GM13977 (cell line): Measurements from ENCODE around the gene NTN1.

Source experiments
- DNase-seq: peaks from one replicate; pipeline ENCODE4 v3.0.0; 2012; ENCODE audit warnings: low spot score
- in situ Hi-C: fragments of 300-500 bp; cut with MboI; formaldehyde crosslinking; loops from one replicate; pipeline ENCODE4 v1.12.0; 2022; ENCODE audit warnings: low sequenced_read_pairs, low pct_unique_long_range_greater_than_20kb, mixed read lengths, inconsistent platforms; ENCODE audit not compliant: unreplicated experiment
- TF ChIP-seq, protein P1 (sequence below): IDR thresholded peaks from 2 replicates; pipeline ENCODE4 v1.5.1; 2012; ENCODE audit warnings: mild to moderate bottlenecking, control low read depth; ENCODE audit not compliant: insufficient read depth; ENCODE audit errors: extremely low read depth, missing control alignments

Gene NTN1

DNA sequence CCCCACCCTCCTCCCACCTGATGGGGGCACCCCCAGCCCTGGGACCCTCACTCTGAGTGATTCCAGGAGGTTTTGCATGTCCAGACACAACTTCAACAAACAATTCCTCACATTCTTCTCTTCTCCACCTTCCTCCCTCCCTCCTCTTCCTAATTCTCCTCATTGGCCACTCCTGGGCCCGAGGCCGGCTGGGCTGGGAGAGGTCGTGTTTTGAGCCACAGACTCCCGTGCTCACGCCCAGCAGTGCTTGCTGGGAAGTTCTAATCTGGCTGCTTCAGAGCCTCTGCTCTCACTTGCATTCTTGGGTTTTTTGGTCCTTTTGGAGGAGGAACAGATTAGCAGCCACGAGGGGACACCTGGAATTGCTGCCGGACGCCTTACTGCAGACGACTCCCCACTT, 157.0 kb downstream of the NTN1 start:
- DNase-seq, result no peak
- in situ Hi-C loops, result no loop called here

DNA sequence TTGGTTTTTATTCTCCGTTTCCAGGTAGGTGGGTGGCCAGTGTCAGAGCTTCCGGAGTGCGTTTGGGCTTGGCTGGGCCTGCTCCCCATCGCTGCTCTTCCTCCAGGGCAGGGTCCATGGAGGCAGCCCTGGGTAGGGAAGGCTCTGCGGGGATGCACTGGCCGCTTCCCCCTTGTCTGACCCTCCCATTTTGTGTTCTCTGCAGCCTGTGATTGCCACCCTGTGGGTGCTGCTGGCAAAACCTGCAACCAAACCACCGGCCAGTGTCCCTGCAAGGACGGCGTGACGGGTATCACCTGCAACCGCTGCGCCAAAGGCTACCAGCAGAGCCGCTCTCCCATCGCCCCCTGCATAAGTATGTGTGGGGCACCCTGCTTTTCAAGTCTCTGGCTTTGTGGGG, 158.3 kb downstream of the NTN1 start:
- TF ChIP-seq, protein P1, sequence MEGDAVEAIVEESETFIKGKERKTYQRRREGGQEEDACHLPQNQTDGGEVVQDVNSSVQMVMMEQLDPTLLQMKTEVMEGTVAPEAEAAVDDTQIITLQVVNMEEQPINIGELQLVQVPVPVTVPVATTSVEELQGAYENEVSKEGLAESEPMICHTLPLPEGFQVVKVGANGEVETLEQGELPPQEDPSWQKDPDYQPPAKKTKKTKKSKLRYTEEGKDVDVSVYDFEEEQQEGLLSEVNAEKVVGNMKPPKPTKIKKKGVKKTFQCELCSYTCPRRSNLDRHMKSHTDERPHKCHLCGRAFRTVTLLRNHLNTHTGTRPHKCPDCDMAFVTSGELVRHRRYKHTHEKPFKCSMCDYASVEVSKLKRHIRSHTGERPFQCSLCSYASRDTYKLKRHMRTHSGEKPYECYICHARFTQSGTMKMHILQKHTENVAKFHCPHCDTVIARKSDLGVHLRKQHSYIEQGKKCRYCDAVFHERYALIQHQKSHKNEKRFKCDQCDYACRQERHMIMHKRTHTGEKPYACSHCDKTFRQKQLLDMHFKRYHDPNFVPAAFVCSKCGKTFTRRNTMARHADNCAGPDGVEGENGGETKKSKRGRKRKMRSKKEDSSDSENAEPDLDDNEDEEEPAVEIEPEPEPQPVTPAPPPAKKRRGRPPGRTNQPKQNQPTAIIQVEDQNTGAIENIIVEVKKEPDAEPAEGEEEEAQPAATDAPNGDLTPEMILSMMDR, result no peak
- in situ Hi-C loops, result no loop called here
- no peak for DNase-seq

More for the DNA sequence above, 157.0 kb downstream of the NTN1 start:
- TF ChIP-seq, protein P1, result no peak

DNA sequence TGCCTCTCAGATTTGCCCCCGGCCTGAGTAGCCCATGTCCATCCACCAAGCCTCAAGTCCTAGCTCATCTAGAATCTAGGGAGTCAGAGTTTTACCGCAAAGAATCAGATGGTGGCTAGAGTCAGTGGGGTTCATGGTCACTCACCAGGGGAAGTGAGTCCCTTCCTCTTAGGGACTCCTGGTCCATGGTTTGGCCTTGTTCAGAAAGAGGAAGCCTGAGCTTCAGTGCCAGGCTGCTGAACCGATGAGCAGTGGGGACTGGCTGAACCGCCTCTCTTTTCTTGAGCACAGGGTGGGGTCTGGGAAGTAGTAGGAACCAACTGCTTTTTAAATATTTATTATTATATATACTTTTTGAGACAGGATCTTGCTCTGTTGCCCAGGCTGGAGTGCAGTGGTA, 160.3 kb downstream of the NTN1 start:
- in situ Hi-C loops, result no loop called here
- TF ChIP-seq, protein P1, result no peak
- no peak for DNase-seq

DNA sequence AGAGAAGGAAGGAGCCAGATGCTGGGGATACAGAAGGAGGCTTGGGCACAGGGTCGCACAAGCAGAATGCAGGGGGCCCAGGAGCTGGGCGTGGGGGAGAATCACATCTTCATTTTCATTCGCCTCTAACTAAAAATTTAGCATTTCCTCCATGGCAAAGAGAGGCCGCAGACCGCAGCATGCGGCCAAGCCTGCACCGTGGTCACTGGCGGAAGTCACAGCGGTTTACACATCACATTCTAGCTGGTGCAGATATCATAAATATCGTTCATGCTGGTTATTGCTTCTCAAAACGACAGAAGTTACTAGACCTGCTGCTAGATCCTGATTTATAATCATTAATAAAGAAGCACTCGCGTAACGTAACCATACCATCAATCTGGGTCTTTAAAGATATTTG, 162.0 kb downstream of the NTN1 start:
- in situ Hi-C loops, result no loop called here
- TF ChIP-seq, protein P1, result no peak
- DNase-seq, result no peak

DNA sequence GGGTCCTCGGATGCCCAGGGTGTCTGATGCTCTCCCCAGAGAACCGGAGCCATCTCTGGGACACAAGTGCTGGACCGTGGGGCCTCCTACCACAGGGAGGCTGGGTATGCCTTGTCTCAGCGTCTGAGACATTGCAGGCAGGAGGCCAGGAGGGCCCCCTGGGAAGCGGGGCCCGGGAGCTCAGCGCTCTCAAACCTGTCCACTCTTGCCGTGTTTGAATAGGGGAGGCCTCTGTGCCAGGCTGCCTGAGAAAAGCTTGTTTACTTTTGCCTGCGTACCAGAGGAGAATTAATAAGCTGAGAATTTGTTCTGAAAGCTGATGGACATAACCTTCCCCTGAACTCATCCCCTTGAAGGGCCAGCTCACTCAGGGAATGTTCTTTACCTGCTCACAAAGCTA, 163.8 kb downstream of the NTN1 start:
- TF ChIP-seq, protein P1, result no peak
- no peak for DNase-seq
- in situ Hi-C loops, result no loop called here

DNA sequence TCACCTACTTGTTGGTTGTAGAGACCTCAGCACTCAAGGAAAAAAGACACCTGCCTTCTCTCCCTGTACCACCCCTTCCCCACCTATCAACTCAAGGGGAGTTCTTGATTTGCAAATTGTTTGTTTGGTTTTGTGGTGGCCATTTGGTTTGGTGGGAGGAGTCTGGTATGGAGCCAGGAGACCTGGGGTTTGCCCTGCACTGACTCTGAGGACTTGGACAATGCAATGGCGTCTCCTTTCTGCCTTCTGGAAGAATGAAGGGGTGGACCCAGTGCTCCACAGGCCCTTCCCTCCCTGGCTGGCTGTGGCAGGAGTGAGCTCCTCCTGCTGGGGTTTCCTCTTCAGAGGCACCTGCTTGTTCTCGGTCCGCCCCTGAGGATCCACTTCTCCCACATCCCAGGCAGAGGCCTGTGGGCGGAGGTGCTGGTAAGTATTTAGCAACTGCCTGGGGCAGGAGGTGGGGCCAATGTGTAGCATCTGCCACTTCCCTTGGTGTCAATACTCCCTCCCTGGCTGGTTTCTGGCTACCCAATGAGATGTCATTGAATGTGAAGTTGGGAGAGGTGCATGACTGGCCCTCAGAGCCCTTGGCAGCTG, 164.5 kb downstream of the NTN1 start:
- TF ChIP-seq, protein P1, result no peak

More for the DNA sequence above, 164.5 kb downstream of the NTN1 start:
- in situ Hi-C loops, result no loop called here
- no peak for DNase-seq
